ENCODE data around the gene PSORS1C1. TPM values are rescaled to one million over a fixed set of nuclear protein-coding genes. Genes with fewer than 3 reads are reported as not detected.
"Not testable (repeated sequence)": the region's sequence is repeated elsewhere in the genome, so short reads cannot be mapped to it uniquely, and the experiment has no call there.

PSORS1C1 gene
- total RNA-seq, 4 donors from 2014 or later = 6.5 to 26.5 (median 22.0) TPM; not detected in 1

DNA sequence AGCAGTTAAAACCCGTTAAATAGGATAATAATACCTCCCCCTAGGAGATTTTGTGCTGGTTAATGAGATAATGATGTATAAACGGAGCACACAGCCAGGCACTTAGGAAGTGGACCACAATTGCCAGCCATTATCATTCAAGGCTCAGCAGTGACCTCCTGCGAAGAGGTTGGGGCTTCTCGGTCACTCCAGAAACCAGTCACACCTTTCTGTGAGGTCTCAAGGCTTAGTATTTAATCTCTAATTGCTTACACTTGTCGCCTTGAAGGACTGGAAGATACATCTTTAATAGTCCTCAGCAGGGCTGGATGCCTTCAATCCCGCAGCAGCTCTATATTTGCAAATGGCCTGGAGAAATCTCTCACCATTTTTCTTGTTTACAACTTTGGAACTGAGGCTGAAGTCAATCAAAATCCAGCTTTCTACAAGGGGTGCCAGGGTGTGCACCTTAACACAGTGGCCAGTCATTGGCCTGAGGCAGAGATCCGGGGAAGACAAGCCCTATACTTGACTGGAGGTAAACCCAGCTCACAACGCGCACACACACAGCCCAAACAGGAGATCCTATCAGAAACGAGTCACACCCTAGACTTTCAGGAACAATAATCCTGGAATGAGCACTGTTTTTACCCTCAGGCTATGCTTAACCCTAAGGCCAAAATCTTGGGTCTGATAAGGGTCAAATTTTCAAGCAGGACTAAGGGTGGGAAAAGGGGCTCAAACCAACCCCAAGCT, 54.7 kb downstream of the PSORS1C1 start:
- Histone ChIP-seq H3K27me3 (no peaks in the 10 kb centered on the region), H3K4me3 (no peak overlapping the region), H3K9me3 (no peaks in the 10 kb centered on the region), H3K36me3 (peaks cover 0 to 9% (median 0%) of the 10 kb centered on the region in 3 donors), H3K27ac (no peak overlapping the region), H3K4me1 (no peaks in the 10 kb centered on the region)
- no peak for DNase-seq
- TF ChIP-seq POLR2A (IDR thresholded peaks at IDR 0.05) = no peak
- no peak for TF ChIP-seq CTCF (IDR thresholded peaks at IDR 0.05)

DNA sequence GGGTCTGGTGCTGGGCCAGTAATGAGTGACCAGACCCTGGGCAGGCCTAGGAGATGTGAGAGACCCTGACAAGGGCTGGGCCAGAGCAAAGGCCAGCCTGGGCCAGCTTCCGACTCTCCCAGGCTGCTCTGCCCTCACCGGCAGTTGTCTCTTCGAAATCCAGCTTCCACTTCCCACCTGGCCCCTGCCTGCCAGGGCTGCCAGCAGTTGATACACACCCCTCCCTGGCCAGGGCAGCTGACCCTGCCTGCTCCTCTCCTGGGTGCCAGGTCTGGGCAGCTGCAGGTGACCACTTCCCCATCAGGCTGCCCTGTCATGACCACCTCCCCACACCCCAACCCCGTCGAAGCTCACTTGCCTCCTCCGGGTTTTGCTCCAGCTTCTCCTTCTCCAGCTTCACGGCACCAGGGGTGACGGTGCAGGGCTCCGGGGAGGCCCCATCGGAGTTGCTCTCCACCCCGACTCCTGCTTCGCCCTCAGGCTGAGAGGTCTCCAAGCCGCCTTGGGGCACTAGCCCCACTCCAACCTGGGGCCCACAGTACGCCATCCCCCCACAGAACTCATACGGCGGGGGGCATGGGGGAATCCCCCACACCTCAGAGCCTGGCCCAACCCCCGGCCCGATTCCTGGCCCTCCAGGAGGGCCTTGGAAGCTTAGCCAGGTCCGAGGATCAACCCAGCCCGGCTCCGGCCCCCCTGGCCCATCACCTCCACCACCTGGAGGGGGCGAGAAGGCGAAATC, 55.4 kb downstream of the PSORS1C1 start:
- H3K27me3 ChIP-seq, H3K4me1 ChIP-seq, H3K9me3 ChIP-seq, DNase-seq, H3K4me3 ChIP-seq, H3K27ac ChIP-seq: not testable (repeated sequence)
- peaks cover 0 to 12% (median 0%) of the 10 kb centered on the region in 3 donors for H3K36me3 ChIP-seq

GRCh38 chr6:31170600-31170881, 55.9 kb downstream of the PSORS1C1 start, which contains the start of gene POU5F1:
Gene POU5F1, minus strand, starts transcription at chr6:31170682. Its CDS starts 62 bp downstream, at chr6:31170620.
- peaks cover 0 to 17% (median 0%) of the 10 kb centered on the region in 3 donors for H3K36me3 ChIP-seq
- no peak for TF ChIP-seq CTCF (IDR thresholded peaks at IDR 0.05)
- TF ChIP-seq POLR2A (IDR thresholded peaks at IDR 0.05) = no peak
- no peak within 1 kb of the TSS for H3K27ac ChIP-seq
- H3K27me3 ChIP-seq = no peaks in the 10 kb centered on the region
- no peak for DNase-seq
- H3K4me3 ChIP-seq = no peak within 1 kb of the TSS
- no peaks in the 10 kb centered on the region for H3K4me1 ChIP-seq
- no peaks in the 10 kb centered on the region for H3K9me3 ChIP-seq

DNA sequence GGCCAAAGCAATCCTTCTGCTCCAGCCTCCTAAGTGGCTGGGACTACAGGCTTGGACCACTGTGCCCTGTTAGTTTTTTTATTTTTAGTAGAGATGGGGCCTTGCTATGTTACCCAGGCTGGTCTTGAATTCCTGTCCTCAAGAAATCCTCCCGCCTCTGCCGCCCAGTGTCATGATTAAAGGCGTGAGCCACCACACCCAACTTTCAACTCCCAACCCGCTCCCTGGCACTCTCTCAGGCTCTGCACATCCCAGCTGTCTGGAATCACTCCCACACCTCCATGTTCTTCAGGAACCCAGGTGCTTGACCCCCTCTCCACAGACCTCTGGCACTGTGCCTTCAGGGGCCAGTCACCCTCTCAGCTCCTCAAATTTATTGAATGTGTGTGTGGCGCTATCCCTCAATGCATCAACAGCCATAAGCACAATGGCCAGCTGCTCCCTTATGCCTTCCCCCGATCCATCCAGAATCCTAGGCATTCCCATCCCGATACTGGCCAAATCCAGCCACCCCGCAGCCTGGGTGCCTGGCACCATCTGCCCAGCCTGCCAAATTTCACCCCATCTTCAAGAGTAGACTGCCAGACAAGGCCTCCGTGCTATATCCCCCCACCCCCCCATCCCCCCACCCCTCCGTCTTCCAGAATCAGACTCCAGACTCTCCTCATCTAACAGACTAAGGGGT, 56.5 kb downstream of the PSORS1C1 start:
- DNase-seq = no peak
- TF ChIP-seq CTCF (IDR thresholded peaks at IDR 0.05) (no peak), POLR2A (IDR thresholded peaks at IDR 0.05) (no peak)
- no peak overlapping the region for H3K4me3 ChIP-seq
- H3K4me1 ChIP-seq = no peaks in the 10 kb centered on the region
- H3K9me3 ChIP-seq = no peaks in the 10 kb centered on the region
- no peak overlapping the region for H3K27ac ChIP-seq
- H3K36me3 ChIP-seq = peaks cover 0 to 23% (median 0%) of the 10 kb centered on the region in 3 donors
- no peaks in the 10 kb centered on the region for H3K27me3 ChIP-seq

DNA sequence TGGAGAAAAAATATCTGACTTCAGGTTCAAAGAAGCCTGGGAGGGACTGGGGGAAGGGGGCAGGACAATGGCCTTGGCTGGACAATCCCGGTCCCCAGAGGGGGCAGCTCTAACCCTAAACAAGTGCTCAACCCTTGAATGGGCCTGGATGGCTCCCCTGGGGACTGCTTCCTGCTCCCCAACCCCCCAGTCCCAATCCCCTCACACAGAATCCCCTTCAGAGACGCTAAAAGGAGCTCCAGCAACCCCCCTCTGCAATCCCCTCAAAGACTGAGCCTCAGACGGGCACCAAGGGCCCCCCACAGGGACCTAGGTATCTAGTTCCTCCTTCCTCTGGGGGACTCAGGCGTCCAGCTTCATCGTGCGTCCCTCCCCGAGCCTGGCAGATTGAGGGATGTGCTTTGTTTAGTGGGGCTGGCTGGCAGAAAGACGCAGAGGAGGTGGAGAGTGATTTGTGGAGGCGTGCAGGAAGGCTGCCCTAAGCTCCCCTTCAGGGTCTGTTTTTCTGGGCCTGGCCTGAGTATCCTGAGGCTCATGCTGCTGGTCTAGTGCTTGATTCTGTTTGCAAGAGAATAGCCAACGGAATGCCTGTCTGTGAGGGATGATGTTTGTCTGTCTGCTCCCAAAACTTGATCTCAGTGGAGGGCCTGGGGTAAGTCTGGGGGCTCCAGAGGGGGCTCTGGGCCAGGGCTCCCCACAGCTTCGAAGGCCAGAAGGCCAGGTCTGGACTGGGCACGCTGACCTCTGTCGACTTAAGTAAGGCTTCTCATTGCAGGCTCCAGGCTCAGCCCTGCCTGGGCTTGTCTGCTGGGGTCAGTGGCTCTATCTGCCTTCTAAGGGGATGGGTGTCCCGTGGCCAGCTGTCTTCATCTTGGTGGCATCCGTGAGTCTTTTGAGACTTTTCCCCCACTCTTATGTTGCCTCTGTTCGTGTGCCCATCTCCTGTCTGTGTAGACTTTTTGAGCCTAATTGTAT, 57.6 kb downstream of the PSORS1C1 start:
- H3K36me3 ChIP-seq = peaks cover 0 to 25% (median 0%) of the 10 kb centered on the region in 3 donors
- TF ChIP-seq CTCF (IDR thresholded peaks at IDR 0.05) = no peak
- TF ChIP-seq POLR2A (IDR thresholded peaks at IDR 0.05) = no peak
- H3K9me3 ChIP-seq = no peaks in the 10 kb centered on the region
- no peak overlapping the region for H3K4me3 ChIP-seq
- H3K27ac ChIP-seq = no peak overlapping the region
- H3K27me3 ChIP-seq = no peaks in the 10 kb centered on the region
- no peaks in the 10 kb centered on the region for H3K4me1 ChIP-seq
- DNase-seq = no peak

Data from Peyer's patch (tissue), 4 donors.